Left renal pelvis (tissue), 4 donors: Measurements from ENCODE around the gene TRIM46. TPM values are rescaled to one million over a fixed set of nuclear protein-coding genes. Genes with fewer than 3 reads are reported as not detected.

Experiments
- DNase-seq, 4 donors: peaks; one replicate each; pipeline ENCODE4 v3.0.0-alpha.2; 2013; ENCODE audit warnings: low read depth in 4 of 4, low spot score in 3 of 4
- polyA plus RNA-seq, 4 donors: library from polyadenylated mRNA; unstranded; fragments of 120-200 nt; gene quantifications; one replicate each; pipeline ENCODE4 v1.2.1, GENCODE V29; 2013; ENCODE audit not compliant: insufficient read length in 4 of 4

Gene TRIM46
- polyA plus RNA-seq, 4 donors = 2.4 to 6.3 (median 3.2) TPM

DNA sequence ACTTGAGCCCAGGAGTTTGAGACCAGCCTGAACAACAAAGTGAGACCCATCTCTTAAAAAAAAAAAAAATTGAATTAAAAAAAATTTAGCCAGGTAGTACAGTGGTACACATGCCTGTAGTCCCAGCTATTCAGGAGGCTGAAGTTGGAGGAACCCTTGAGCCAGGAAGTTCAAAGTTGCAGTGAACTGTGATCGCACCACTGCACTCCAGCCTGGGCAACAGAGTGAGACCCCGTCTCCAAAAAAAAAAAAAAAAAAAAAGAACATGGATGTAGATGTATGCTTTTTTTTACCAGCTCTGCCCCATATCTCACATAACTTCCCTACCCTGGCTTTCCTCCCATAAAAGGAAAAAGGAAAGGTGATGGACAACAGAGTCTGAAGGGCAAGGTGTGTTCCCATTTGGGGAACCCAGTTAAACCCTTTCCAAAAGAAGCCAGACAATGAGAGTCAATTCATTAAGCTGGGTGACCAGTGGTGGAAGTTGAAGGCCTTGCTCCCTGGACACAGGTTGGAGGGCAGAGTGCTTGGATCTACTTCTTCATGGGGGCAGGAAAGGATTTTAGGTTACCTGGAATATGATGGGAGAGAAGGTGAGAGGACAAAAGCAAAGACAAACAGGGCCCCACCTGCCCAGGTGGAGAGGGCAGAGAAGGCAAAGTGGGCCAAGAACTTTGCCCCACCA is 3.4 kb upstream of the TRIM46 start:
- no peak for DNase-seq

- no peak for DNase-seq
Observed at GRCh38 chr1:155170806-155171205, 2.8 kb upstream of the TRIM46 start.

- DNase-seq = no peak
Observed at GRCh38 chr1:155171836-155172731, 1.6 kb upstream of the TRIM46 start.

DNA sequence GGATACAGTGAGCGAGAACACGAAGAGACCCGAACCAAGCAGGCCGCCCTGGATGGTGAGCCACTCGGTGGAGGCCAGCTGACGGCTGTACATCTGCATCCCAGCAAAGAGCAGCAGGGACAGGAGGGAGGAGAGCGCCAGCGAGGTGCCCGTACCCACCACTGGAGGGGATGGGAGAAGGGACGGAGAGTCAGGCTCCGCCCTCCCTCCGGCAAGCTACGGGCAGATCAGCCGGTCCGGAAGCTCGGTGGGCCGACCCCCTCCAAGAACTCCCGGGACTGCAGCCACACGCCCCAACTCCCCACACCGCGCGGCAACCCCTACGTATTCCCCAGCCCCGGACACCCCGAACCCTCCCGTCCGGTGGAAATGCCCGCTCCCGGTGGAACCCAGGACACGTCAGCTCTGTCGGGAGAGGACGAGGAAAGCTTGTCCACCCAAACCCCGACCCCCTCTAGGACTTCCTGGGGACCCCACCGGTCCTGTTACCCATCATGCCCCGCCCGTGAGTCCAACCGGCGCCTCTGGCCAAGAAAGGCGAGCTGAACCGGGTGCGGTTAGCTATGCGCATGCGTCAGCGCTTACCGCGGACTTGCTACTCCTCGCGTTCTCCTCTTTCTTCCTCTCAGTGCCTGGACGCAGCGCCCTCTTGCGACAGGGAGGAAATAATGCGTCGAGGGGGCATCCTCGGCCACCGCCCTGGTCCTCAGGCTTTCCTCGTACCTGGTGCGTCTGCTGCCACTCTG is 744 bp upstream of the TRIM46 start, which contains the start of gene KRTCAP2:
TSS of gene KRTCAP2 (minus strand) at position 573 of the 746 bp plus-strand sequence. CDS start at position 493, 80 bp downstream.
- DNase-seq = peak in 3 of 4 donors; percentile 88 to 92 (median 92)

- no peak for DNase-seq
Observed at GRCh38 chr1:155174324-155175280, 953 bp downstream of the TRIM46 start.

- no peak for DNase-seq
Observed at GRCh38 chr1:155175281-155175926, 1.8 kb downstream of the TRIM46 start.

DNA sequence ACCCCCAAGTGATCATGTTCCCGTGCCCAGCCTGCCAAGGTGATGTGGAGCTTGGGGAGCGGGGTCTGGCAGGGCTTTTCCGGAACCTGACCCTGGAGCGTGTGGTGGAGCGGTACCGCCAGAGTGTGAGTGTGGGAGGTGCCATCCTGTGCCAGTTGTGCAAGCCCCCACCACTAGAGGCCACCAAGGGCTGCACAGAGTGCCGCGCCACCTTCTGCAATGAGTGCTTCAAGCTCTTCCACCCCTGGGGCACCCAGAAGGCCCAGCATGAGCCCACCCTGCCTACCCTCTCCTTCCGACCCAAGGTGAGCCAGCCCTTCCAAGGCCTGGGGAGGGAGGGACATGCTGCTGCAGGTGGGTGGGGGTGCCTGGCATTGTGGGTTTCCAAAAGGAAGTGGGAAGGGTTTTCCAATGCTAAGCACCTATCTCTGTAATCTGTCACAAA is 2.3 kb downstream of the TRIM46 start:
- no peak for DNase-seq

DNA sequence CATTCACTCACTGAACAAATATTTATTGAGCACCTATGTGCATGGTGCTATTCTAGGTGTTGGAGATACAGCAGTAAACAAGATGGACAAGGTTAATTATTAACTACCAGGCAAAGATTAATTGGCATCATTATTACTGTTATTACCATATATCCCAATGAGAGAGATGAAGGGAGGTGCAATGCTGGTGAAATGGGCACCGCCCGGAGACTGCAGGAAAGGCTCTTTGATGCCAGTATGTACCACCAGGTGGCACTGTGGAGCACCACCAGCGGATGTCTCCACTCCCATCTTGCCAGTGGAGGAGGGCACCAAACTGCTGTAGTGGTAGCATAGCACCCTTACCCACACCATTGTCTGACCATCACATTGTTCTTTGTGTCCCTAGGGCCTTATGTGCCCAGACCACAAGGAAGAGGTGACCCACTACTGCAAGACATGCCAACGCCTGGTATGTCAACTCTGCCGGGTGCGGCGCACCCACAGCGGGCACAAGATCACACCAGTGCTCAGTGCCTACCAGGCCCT is 3.0 kb downstream of the TRIM46 start:
- DNase-seq = no peak

- DNase-seq = no peak
Observed at GRCh38 chr1:155177192-155177917, 3.7 kb downstream of the TRIM46 start.

GRCh38 chr1:155177918-155178281 is 4.3 kb downstream of the TRIM46 start:
- no peak for DNase-seq

GRCh38 chr1:155178441-155179111 is 4.9 kb downstream of the TRIM46 start:
- no peak for DNase-seq

DNA sequence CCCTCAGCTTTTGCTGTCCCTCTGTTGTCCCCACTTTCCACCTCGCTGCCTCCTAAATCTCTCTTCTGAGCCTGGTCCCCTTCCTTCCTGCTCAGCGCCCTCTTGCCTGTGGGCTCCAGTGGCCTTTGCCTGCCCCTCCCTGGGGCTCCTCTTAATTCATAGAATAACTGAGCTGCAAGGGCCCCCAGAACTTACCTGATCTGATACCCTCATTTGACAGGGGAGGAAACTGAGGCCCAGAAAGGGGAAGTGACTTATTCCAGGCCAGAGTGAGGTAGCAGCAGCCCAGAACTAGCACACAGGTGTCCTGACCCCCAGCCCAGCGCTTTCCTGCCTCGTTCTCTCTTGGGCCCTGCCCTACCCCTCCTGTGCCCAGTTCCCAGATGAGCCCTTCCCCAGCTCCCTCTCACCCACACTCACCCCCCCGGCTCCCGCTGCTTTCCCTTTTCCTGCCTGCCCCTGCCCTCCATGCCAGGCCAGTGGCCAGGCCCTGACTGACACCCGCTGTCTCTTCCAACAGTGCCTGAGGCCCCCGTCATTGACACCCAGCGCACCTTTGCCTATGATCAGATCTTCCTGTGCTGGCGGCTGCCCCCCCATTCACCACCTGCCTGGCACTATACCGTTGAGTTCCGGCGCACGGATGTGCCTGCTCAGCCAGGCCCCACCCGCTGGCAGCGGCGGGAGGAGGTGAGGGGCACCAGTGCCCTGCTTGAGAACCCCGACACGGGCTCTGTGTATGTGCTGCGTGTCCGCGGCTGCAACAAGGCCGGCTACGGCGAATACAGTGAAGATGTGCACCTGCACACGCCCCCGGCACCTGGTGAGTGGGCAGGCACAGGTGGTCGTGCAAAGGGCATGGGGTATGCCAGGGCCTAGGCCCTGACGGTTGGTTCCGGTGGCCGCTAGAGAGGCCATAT is 5.7 kb downstream of the TRIM46 start:
- DNase-seq = no peak

GRCh38 chr1:155181371-155182051 is 7.9 kb downstream of the TRIM46 start:
- DNase-seq = no peak

DNA sequence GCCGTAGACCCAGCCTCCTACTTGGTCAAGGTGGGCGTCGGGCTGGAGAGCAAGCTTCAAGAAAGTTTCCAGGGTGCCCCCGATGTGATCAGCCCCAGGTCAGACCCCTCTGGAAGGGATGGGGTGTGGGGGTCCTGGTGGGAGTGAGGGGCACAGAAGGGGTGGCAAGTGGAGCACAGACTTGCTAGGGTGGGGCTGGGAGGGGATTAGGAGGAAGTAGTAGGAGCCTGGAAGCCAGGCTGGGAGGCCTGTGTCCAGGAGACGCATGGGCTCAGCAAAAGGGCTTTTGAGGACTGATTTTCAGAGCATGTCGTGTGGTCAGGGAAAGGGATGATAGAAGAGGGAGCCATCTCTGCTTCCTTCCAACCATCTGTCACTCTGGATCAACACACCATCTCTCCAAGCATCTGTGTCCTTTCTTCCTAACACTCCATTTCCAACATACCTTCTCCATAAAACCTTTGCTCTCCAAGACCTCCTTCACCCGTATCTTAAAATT is 8.5 kb downstream of the TRIM46 start:
- DNase-seq = no peak

- no peak for DNase-seq
Observed at GRCh38 chr1:155183775-155184221, 10.1 kb downstream of the TRIM46 start.

- no peak for DNase-seq
Observed at GRCh38 chr1:155184351-155184811, 10.7 kb downstream of the TRIM46 start.
